IMR-90 (cell line): ENCODE data around the gene CUBN. TPM values are rescaled to one million over a fixed set of nuclear protein-coding genes. Genes with fewer than 3 reads are reported as not detected.

Experiments
- ATAC-seq: fragments of 200-7000 bp; cut with Tn5 transposase; 2 replicates; pipeline ENCODE4 v1.9.1; 2020; ENCODE audit warnings: low read depth, mild to moderate bottlenecking, moderate library complexity
- BruUV-seq: library from RNA; stranded (reverse); fragments of 400-500 nt; replicated peaks from 2 replicates; lab custom pipeline; 2021; lab: Mats Ljungman, UMichigan
- CTCF ChIA-PET: fragments of 300-600 bp; formaldehyde crosslinking; extraction: SDS; loops from one replicate; lab custom pipeline; 2021; ENCODE audit warnings: antibody characterized with exemption; lab: Yijun Ruan, JAX
- POLR2A ChIA-PET: fragments of 300-600 bp; sonication (Branson Sonifier 250); formaldehyde crosslinking; loops from one replicate; lab custom pipeline; 2022; ENCODE audit warnings: antibody characterized with exemption; ENCODE audit not compliant: unreplicated experiment; lab: Charles Lee
- DNase-seq: peaks from one replicate; pipeline ENCODE4 v3.0.0; 2013
- H2AFZ ChIP-seq: replicated peaks from 2 replicates; pipeline ENCODE3; 2013; ENCODE audit warnings: low read length, mild to moderate bottlenecking; ENCODE audit not compliant: poor library complexity
- H2AK5ac ChIP-seq: 2 replicates; pipeline ENCODE4 v1.6.1; 2013; ENCODE audit warnings: low read depth, low read length, inconsistent platforms
- H2AK9ac ChIP-seq: replicated peaks from 2 replicates; pipeline ENCODE3; 2013; ENCODE audit warnings: mild to moderate bottlenecking, low read depth, low read length, moderate library complexity; ENCODE audit not compliant: poor library complexity
- H2BK120ac ChIP-seq: 2 replicates; pipeline ENCODE4 v1.6.1; 2013; ENCODE audit warnings: low read depth, low read length, inconsistent platforms
- H2BK15ac ChIP-seq: 3 replicates; pipeline ENCODE4 v1.6.1; 2013; ENCODE audit warnings: low read depth, low read length, inconsistent platforms
- H2BK20ac ChIP-seq: 2 replicates; pipeline ENCODE4 v1.6.1; 2013; ENCODE audit warnings: low read depth, mild to moderate bottlenecking, inconsistent platforms, low read length, moderate library complexity
- H2BK5ac ChIP-seq: 2 replicates; pipeline ENCODE4 v1.6.1; 2013; ENCODE audit warnings: mild to moderate bottlenecking, low read depth, low read length, inconsistent platforms; ENCODE audit not compliant: poor library complexity, severe bottlenecking
- H3K14ac ChIP-seq: replicated peaks from 2 replicates; pipeline ENCODE4 v1.6.1; 2013; ENCODE audit warnings: low read depth, low read length, inconsistent platforms
- H3K18ac ChIP-seq: 2 replicates; pipeline ENCODE4 v1.6.1; 2013; ENCODE audit warnings: low read depth, low read length, control low read depth
- H3K23ac ChIP-seq: 2 replicates; pipeline ENCODE4 v1.6.1; 2013; ENCODE audit warnings: low read depth, low read length, inconsistent platforms
- H3K27ac ChIP-seq: 2 replicates; pipeline ENCODE4 v1.5.1; 2013; ENCODE audit warnings: mild to moderate bottlenecking, control low read depth, low read length; ENCODE audit not compliant: insufficient read depth
- H3K27me3 ChIP-seq: 2 replicates; pipeline ENCODE4 v1.6.1; 2013; ENCODE audit warnings: low read length; ENCODE audit not compliant: control insufficient read depth, insufficient read depth
- H3K36me3 ChIP-seq: 2 replicates; pipeline ENCODE4 v1.6.1; 2013; ENCODE audit warnings: low read length, mixed read lengths; ENCODE audit not compliant: control insufficient read depth, insufficient read depth
- H3K4ac ChIP-seq: 2 replicates; pipeline ENCODE4 v1.6.1; 2013; ENCODE audit warnings: low read depth, low read length, inconsistent platforms
- H3K4me1 ChIP-seq: 2 replicates; pipeline ENCODE4 v1.6.1; 2013; ENCODE audit warnings: low read length, mixed read lengths; ENCODE audit not compliant: control insufficient read depth, insufficient read depth
- H3K4me2 ChIP-seq: 2 replicates; pipeline ENCODE4 v1.6.1; 2013; ENCODE audit warnings: low read depth, mild to moderate bottlenecking, control low read depth, low read length, moderate library complexity
- H3K4me3 ChIP-seq: 2 replicates; pipeline ENCODE4 v1.5.1; 2013; ENCODE audit warnings: low read depth, mild to moderate bottlenecking, control low read depth, low read length, moderate library complexity; ENCODE audit not compliant: insufficient read depth
- H3K56ac ChIP-seq: 2 replicates; pipeline ENCODE4 v1.6.1; 2013; ENCODE audit warnings: low read length, inconsistent platforms; ENCODE audit not compliant: insufficient read depth; ENCODE audit errors: extremely low read depth
- H3K79me1 ChIP-seq, 2 experiments: 2 replicates each; pipeline ENCODE4 v1.6.1; 2013; ENCODE audit warnings: low read length in 2 of 2, inconsistent platforms in 1 of 2, low read depth in 1 of 2
- H3K9ac ChIP-seq: 2 replicates; pipeline ENCODE4 v1.6.1; 2013; ENCODE audit warnings: low read depth, low read length, control low read depth
- H3K9me1 ChIP-seq: 2 replicates; pipeline ENCODE4 v1.6.1; 2013; ENCODE audit warnings: low read length, inconsistent platforms; ENCODE audit not compliant: insufficient read depth
- H3K9me3 ChIP-seq: 2 replicates; pipeline ENCODE4 v1.6.1; 2013; ENCODE audit warnings: low read length; ENCODE audit not compliant: control insufficient read depth, insufficient read depth
- H4K20me1 ChIP-seq: 2 replicates; pipeline ENCODE4 v1.6.1; 2013; ENCODE audit warnings: low read length, inconsistent platforms; ENCODE audit not compliant: insufficient read depth
- H4K5ac ChIP-seq: 2 replicates; pipeline ENCODE4 v1.6.1; 2013; ENCODE audit warnings: mild to moderate bottlenecking, low read depth, low read length, control low read depth
- H4K8ac ChIP-seq, 2 experiments: 2 replicates each; pipeline ENCODE4 v1.6.1; 2013; ENCODE audit warnings: low read depth in 2 of 2, low read length in 2 of 2, control low read depth in 1 of 2, inconsistent platforms in 1 of 2
- H4K91ac ChIP-seq: 2 replicates; pipeline ENCODE4 v1.6.1; 2013; ENCODE audit warnings: low read depth, low read length, inconsistent platforms; ENCODE audit not compliant: insufficient read depth
- CHD1 ChIP-seq: IDR thresholded peaks from 2 replicates; pipeline ENCODE4 v1.6.1; 2012; ENCODE audit warnings: low read depth, low read length, improper control_type of control experiment
- MAFK ChIP-seq: IDR thresholded peaks from 2 replicates; pipeline ENCODE4 v1.6.1; 2012; ENCODE audit warnings: low read depth, low read length, improper control_type of control experiment
- NFE2L2 ChIP-seq: fragments of 150-350 bp; IDR thresholded peaks from 2 replicates; pipeline ENCODE4 v1.6.1; 2016; ENCODE audit warnings: low read depth, mild to moderate bottlenecking, low read length
- WGBS, 2 experiments: methylation state at CpG; one replicate each; pipeline versions ENCODE4 v1.1.5 to v1.1.7; 2013; ENCODE audit warnings: missing lambda C conversion rate in 2 of 2; ENCODE audit not compliant: insufficient read length in 1 of 2; ENCODE audit errors: extremely low coverage in 2 of 2; 5-methylcytosine and 5-hydroxymethylcytosine counted together
- dilution Hi-C: fragments of 300-500 bp; cut with HindIII; formaldehyde crosslinking; loops from one replicate; pipeline ENCODE4 v1.14.3; 2018; ENCODE audit warnings: low sequenced_read_pairs; ENCODE audit not compliant: unreplicated experiment
- in situ Hi-C: fragments of 300-500 bp; cut with MboI; formaldehyde crosslinking; loops from 3 replicates; pipeline ENCODE4 v1.14.3; 2019; ENCODE audit warnings: low sequenced_read_pairs, inconsistent platforms, mixed read lengths
- intact Hi-C: fragments of 100-400 bp; cut with micrococcal nuclease; formaldehyde crosslinking; loops from 2 replicates; pipeline ENCODE4 v1.10.0; 2022
- polyA plus RNA-seq, 3 experiments: library from polyadenylated mRNA; depleted of rRNA; stranded (reverse); fragments of >200 nt; gene quantifications; 2 replicates each; pipeline ENCODE4 v1.2.3, GENCODE V29; 2012; ENCODE audit warnings: low replicate concordance in 1 of 3
- total RNA-seq: library from RNA; depleted of rRNA; stranded (reverse); fragments of >200 nt; gene quantifications from 2 replicates; pipeline ENCODE4 v1.2.3, GENCODE V29; 2012

The CUBN gene
- total and polyA plus RNA-seq, 2 of the 4 experiments (the other 2 are of a cell fraction), result 0.19 to 0.54 TPM

DNA sequence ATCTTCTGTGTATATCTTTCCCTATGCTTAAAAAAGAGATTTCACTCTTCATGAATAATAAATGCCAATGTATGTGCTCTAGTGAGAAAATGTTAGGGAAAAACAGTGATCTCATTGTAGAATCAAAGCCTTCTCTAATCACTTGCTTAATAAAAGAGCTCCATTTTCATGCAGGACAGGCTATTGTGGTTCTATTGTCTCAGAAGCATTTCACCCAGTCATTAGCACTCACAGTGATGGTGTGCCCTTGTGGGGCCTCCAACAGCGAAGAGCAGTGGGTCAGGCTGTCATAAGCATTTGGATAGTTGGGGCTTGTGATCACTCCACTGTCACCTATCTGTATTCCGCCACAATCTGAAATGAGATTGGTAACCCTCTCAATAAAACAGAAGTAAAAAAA lies 228.5 kb downstream of the CUBN start:
- no peak overlapping the region for H4K8ac ChIP-seq
- H4K20me1 ChIP-seq, result no peaks in the 10 kb centered on the region
- no peak overlapping the region for H3K9ac ChIP-seq
- H3K9me3 ChIP-seq, result no peaks in the 10 kb centered on the region
- intact Hi-C loops (no loop called here), dilution Hi-C loops (no loop called here), in situ Hi-C loops (no loop called here)
- H3K4ac ChIP-seq, result no peak overlapping the region
- CTCF ChIA-PET, result no interaction called here
- H3K23ac ChIP-seq, result no peak overlapping the region
- DNase-seq (no peak), ATAC-seq (no peak)
- BruUV-seq, result no TSS peak
- H2BK5ac ChIP-seq, result no peak overlapping the region
- H3K18ac ChIP-seq, result no peak overlapping the region
- H3K9me1 ChIP-seq, result no peaks in the 10 kb centered on the region
- no peak overlapping the region for H3K27ac ChIP-seq
- TF ChIP-seq NFE2L2 (no peak), MAFK (no peak), CHD1 (no peak)
- no peak overlapping the region for H2BK15ac ChIP-seq
- no peak overlapping the region for H4K91ac ChIP-seq
- H3K4me1 ChIP-seq, result no peaks in the 10 kb centered on the region; the same call in 1 of the 2 replicates
- POLR2A ChIA-PET, result no interaction called here
- H3K36me3 ChIP-seq, result no peaks in the 10 kb centered on the region
- no peak overlapping the region for H2BK120ac ChIP-seq
- no peak overlapping the region for H3K4me2 ChIP-seq
- no peak overlapping the region for H2AK5ac ChIP-seq
- no peak overlapping the region for H2AK9ac ChIP-seq
- no peaks in the 10 kb centered on the region for H3K79me1 ChIP-seq
- H3K27me3 ChIP-seq, result no peaks in the 10 kb centered on the region
- H3K14ac ChIP-seq, result no peak overlapping the region
- no peak overlapping the region for H2AFZ ChIP-seq
- no peak overlapping the region for H4K5ac ChIP-seq
- no peak overlapping the region for H3K56ac ChIP-seq
- H3K4me3 ChIP-seq, result no peak overlapping the region
- WGBS, 2 experiments, result no CpG with 5 or more reads among the region's 2 CpGs
- no peak overlapping the region for H2BK20ac ChIP-seq
